ENCODE data around the gene ATP6V0E2. TPM values are rescaled to one million over a fixed set of nuclear protein-coding genes. Genes with fewer than 3 reads are reported as not detected.

ATP6V0E2 gene
- polyA plus RNA-seq, 6 donors from 2014 or later, result 30.3 to 58.2 (median 44.3) TPM

DNA sequence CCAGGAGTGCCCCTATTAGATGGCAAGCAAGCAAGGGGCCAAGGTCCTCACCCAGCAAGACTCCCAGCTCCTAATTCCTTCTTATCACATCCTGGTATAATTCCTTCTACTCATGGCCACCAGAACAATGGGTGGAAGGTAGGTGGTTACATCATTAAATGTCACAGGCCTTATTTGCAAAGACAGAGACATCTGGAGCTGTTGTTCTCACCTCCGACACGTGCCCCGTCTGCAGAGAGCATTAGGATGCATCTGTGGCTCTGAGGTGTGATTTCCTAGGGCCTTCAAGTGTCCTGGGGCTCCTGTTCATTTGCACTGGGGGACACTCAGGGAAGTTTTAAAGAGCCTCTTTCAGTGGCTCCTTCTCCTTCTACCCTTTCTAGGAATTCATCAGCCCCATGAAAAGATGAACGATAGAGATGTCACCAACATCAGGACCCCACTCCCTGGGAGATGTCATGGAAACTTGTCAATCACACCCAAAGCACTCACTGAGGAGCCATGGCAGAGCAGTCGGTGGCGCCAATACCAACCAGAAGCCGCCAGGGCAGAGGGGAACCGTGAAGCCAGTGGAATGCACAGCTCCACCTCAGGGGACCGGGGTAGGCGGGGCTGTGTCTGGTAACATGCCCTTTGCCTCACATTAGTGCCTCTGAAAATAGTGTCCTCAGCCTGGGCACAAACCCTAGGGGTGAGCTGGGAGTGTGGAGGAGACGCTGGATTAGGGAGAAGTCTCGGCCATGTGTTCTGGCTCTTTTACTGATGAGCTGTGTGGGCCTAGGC is 2.9 kb upstream of the ATP6V0E2 start:
- no peak for DNase-seq
- Mint-ChIP-seq H3K9me3 (no peaks in the 10 kb centered on the region), H3K4me3 (peak overlapping the region in 1 of 8 donors; percentile 91), H3K27me3 (no peaks in the 10 kb centered on the region), H3K4me1 (peaks cover 32 to 72% (median 56%) of the 10 kb centered on the region in 3 donors), H3K27ac (no peak overlapping the region), H3K36me3 (no peaks in the 10 kb centered on the region)
- ATAC-seq (ENCODE audit: low read depth in 2 of 2), result no peak

DNA sequence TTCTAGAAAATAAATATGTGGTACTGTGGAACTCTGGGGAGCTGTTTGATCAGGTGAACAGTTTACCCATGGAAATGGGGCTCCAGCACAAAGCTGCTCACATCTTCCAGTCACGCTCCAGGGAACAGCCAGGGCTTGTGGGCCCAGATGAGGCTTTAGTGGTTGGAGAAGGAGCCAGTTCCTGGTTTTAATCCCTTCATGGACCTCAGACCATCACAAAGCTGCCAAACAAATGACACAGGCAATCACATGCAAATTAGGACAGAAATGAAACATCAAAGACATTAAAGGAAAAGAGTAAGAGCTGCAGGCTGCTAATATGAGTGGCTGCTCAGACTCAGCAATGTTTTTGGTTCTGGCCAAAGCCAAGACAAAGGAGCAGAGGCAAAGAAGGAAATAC is 2.2 kb upstream of the ATP6V0E2 start:
- no peaks in the 10 kb centered on the region for H3K36me3 Mint-ChIP-seq
- no peak overlapping the region for H3K27ac Mint-ChIP-seq
- ATAC-seq (ENCODE audit: low read depth in 2 of 2) (no peak), DNase-seq (no peak)
- no peaks in the 10 kb centered on the region for H3K9me3 Mint-ChIP-seq
- H3K27me3 Mint-ChIP-seq, result no peaks in the 10 kb centered on the region
- H3K4me3 Mint-ChIP-seq, result peak overlapping the region in 2 of 8 donors; percentile 71 to 91
- peaks cover 32 to 69% (median 56%) of the 10 kb centered on the region in 3 donors for H3K4me1 Mint-ChIP-seq

DNA sequence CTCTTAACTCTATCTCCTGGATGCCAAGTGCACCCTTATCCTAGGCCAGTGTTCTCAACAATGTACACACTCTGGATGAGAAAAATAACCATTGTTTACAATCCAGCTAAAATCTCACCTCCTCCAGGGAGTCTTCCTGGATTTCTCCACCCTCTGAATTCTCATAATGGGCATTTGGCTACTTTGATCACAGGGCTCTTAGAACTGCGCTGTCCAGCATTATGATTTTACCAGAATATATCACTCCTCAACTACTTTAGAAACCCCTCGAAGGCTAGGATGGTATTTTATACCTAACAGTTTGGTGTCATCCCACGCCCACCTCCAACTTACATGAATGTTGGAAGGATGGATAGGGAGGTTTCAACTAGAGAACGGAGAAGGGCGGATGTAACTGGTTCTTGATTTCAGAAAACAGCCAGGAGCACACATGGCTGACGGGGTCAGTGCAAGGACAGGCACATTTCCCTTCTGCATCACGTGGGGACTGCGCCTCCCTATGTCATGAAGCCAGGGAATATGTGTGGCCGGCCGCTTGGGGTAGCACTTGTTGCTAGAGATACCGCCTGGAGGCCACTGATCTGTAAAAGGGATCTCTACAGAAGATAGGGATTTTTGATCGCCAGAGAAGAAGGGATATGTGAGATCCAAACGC is 1.2 kb upstream of the ATP6V0E2 start:
- H3K36me3 Mint-ChIP-seq, result no peaks in the 10 kb centered on the region
- H3K4me3 Mint-ChIP-seq, result peak overlapping the region; percentile 87 to 94 (median 91)
- DNase-seq, result no peak
- ATAC-seq (ENCODE audit: low read depth in 2 of 2), result no peak
- no peaks in the 10 kb centered on the region for H3K27me3 Mint-ChIP-seq
- peaks cover 32 to 61% (median 47%) of the 10 kb centered on the region in 3 donors for H3K4me1 Mint-ChIP-seq
- peak overlapping the region in 5 of 6 donors; percentile 6 to 76 (median 60) for H3K27ac Mint-ChIP-seq
- no peaks in the 10 kb centered on the region for H3K9me3 Mint-ChIP-seq

DNA sequence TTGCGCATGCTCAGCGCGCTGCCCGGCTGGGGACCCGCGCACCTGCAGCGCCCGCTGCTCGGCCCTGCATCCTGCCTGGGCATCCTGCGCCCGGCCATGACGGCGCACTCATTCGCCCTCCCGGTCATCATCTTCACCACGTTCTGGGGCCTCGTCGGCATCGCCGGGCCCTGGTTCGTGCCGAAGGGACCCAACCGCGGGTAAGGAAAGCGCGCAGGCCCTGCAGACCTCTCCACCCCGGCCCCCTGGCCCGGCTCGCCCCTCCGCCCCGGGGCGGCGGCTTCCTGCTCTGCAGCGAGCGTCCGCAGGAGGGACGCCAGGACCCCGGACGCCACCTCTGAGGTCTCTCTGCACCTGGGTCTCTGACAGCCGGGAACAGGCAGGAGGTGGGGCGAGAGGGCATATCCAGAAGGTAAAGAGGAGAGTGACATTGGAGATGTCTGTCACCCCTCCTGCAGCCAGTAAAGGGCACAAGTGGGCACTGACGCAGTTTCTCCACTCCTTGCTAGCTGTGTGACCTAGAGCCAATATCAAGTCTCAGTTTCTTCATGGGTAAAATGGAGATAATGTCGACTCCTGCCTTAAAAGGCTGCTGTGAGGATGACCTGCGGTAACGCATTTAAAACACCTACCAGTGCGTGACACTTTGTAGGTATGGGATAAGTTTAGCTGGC is 338 bp downstream of the ATP6V0E2 start:
- no peaks in the 10 kb centered on the region for H3K27me3 Mint-ChIP-seq
- DNase-seq, result no peak
- H3K4me1 Mint-ChIP-seq, result peaks cover 29 to 48% (median 38%) of the 10 kb centered on the region in 3 donors
- no peaks in the 10 kb centered on the region for H3K36me3 Mint-ChIP-seq
- peak overlapping the region; percentile 87 to 95 (median 92) for H3K4me3 Mint-ChIP-seq
- peak; percentile 1 to 34 for ATAC-seq (ENCODE audit: low read depth in 2 of 2)
- H3K9me3 Mint-ChIP-seq, result no peaks in the 10 kb centered on the region
- peak overlapping the region in 2 of 6 donors; percentile 6 to 50 for H3K27ac Mint-ChIP-seq

GRCh38 chr7:149874644-149875028 is 867 bp downstream of the ATP6V0E2 start:
- H3K4me1 Mint-ChIP-seq, result peaks cover 29 to 43% (median 35%) of the 10 kb centered on the region in 3 donors
- no peak for ATAC-seq (ENCODE audit: low read depth in 2 of 2)
- no peaks in the 10 kb centered on the region for H3K36me3 Mint-ChIP-seq
- no peaks in the 10 kb centered on the region for H3K9me3 Mint-ChIP-seq
- DNase-seq, result no peak
- no peaks in the 10 kb centered on the region for H3K27me3 Mint-ChIP-seq
- H3K4me3 Mint-ChIP-seq, result peak overlapping the region; percentile 87 to 95 (median 92)
- H3K27ac Mint-ChIP-seq, result peak overlapping the region in 1 of 6 donors; percentile 59

DNA sequence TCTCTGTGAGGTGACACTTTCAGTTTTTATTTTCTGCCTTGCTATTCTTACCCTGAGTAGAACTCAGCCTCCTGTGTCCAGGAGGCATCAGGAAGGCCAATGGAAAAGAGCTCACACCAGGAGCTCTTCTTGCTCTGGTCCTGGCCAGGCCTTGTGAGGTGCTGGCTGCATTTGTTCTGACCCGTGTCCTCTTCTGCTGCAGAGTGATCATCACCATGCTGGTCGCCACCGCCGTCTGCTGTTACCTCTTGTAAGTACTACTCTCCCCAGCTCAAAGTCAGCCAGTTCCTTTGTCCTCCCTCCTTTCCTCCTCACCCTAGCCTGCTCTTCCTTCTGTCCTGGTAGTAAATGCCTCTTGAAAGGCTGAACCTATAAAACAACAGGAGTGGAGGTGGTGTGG is 1.6 kb downstream of the ATP6V0E2 start:
- no peak for DNase-seq
- Mint-ChIP-seq H3K9me3 (no peaks in the 10 kb centered on the region), H3K4me3 (peak overlapping the region in 7 of 8 donors; percentile 43 to 91 (median 61)), H3K27ac (peak overlapping the region in 1 of 6 donors; percentile 37), H3K27me3 (no peaks in the 10 kb centered on the region), H3K4me1 (peaks cover 23 to 35% (median 28%) of the 10 kb centered on the region in 3 donors), H3K36me3 (no peaks in the 10 kb centered on the region)
- ATAC-seq (ENCODE audit: low read depth in 2 of 2), result no peak

- Mint-ChIP-seq H3K4me3 (peak overlapping the region in 1 of 8 donors; percentile 5), H3K36me3 (no peaks in the 10 kb centered on the region), H3K27me3 (no peaks in the 10 kb centered on the region), H3K4me1 (peaks cover 19 to 21% (median 19%) of the 10 kb centered on the region in 3 donors), H3K9me3 (no peaks in the 10 kb centered on the region), H3K27ac (no peak overlapping the region)
- DNase-seq (no peak), ATAC-seq (ENCODE audit: low read depth in 2 of 2) (no peak)
Measured at GRCh38 chr7:149877890-149878522, 4.2 kb downstream of the ATP6V0E2 start.

GRCh38 chr7:149878523-149878921 is 4.8 kb downstream of the ATP6V0E2 start:
- Mint-ChIP-seq H3K9me3 (no peaks in the 10 kb centered on the region), H3K4me1 (peaks cover 22 to 25% (median 22%) of the 10 kb centered on the region in 3 donors), H3K27ac (no peak overlapping the region), H3K27me3 (no peaks in the 10 kb centered on the region), H3K4me3 (peak overlapping the region in 1 of 8 donors; percentile 30), H3K36me3 (no peaks in the 10 kb centered on the region)
- no peak for ATAC-seq (ENCODE audit: low read depth in 2 of 2)
- DNase-seq, result no peak

DNA sequence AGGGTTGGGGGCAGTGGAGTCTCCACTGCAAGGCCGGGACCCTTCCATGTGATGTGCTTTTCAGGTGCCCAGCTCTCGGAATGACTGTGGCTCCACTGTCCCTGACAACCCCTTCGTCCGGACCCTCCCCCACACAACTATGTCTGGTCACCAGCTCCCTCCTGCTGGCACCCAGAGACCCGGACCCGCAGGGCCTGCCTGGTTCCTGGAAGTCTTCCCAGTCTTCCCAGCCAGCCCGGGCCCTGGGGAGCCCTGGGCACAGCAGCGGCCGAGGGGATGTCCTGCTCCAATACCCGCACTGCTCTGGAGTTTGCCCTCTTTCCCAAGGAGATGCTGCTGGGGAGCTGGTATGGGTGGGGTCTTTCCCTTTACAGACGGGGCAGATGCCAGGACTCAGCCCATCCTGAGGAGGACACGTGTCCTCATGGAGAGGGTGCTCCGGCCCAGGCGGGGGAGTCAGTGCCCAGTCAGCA is 5.5 kb downstream of the ATP6V0E2 start:
- DNase-seq (no peak), ATAC-seq (ENCODE audit: low read depth in 2 of 2) (no peak)
- Mint-ChIP-seq H3K9me3 (no peaks in the 10 kb centered on the region), H3K27me3 (no peaks in the 10 kb centered on the region), H3K27ac (no peak overlapping the region), H3K4me1 (peaks cover 19 to 24% (median 22%) of the 10 kb centered on the region in 3 donors), H3K36me3 (no peaks in the 10 kb centered on the region), H3K4me3 (no peak overlapping the region)

GRCh38 chr7:149879766-149880637 is 6.2 kb downstream of the ATP6V0E2 start:
- Mint-ChIP-seq H3K27ac (peak overlapping the region in 1 of 6 donors; percentile 83), H3K4me3 (no peak overlapping the region), H3K9me3 (no peaks in the 10 kb centered on the region), H3K27me3 (no peaks in the 10 kb centered on the region), H3K36me3 (no peaks in the 10 kb centered on the region), H3K4me1 (peaks cover 15 to 18% (median 16%) of the 10 kb centered on the region in 3 donors)
- ATAC-seq (ENCODE audit: low read depth in 2 of 2) (no peak), DNase-seq (no peak)

DNA sequence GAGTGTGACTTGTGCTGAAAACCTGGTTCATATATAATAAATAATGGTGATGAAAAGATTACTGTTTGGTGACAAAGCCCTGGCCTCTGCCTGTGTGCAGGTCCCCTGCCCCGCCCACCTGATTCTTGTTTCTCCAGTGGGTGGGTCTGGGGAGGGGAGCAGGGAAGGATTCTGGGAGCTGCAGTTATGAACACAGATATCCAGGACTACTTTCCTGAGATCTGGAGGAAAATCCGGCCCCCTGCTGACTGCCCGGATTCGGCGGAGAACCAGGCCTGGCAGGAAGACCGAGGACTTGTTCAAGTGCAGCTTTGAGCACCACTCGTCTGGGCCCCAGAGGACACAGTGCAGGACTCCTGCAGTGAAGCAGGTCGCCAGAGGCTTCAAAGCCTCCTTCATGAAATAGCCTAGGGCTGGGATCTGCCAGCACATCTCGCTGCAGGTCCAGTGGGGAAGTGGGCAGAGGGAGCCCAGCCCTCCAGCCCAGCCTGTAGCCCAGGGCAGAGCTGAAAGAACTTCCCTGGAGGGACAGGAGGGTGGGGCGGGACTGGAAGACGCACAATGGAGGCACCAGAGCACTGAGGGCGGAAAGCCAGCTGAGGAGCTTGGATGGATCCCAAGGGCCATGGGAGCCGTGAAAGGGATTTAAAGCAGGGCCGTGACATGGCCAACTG is 7.0 kb downstream of the ATP6V0E2 start:
- H3K9me3 Mint-ChIP-seq, result no peaks in the 10 kb centered on the region
- H3K4me1 Mint-ChIP-seq, result peaks cover 12 to 14% (median 12%) of the 10 kb centered on the region in 3 donors
- H3K4me3 Mint-ChIP-seq, result no peak overlapping the region
- H3K36me3 Mint-ChIP-seq, result no peaks in the 10 kb centered on the region
- ATAC-seq (ENCODE audit: low read depth in 2 of 2) (no peak), DNase-seq (no peak)
- H3K27me3 Mint-ChIP-seq, result no peaks in the 10 kb centered on the region
- H3K27ac Mint-ChIP-seq, result peak overlapping the region in 2 of 6 donors; percentile 83 to 91
